ENCODE results near the gene LSAMP.

- TF ChIP-seq JUND (IDR thresholded peaks at IDR 0.05) (peak; percentile 92), GABPA (IDR thresholded peaks at IDR 0.05; ENCODE audit: low read depth) (no peak)
Observed at GRCh38 chr3:115788921-115789470, 656.3 kb downstream of the LSAMP start.

All from SK-N-SH (cell line).